Measurements from ENCODE around the gene PRKD2. TPM values are rescaled to one million over a fixed set of nuclear protein-coding genes. Genes with fewer than 3 reads are reported as not detected.

PRKD2 gene
- total RNA-seq, 2 donors from 2014 or later: 112 to 122 TPM

DNA sequence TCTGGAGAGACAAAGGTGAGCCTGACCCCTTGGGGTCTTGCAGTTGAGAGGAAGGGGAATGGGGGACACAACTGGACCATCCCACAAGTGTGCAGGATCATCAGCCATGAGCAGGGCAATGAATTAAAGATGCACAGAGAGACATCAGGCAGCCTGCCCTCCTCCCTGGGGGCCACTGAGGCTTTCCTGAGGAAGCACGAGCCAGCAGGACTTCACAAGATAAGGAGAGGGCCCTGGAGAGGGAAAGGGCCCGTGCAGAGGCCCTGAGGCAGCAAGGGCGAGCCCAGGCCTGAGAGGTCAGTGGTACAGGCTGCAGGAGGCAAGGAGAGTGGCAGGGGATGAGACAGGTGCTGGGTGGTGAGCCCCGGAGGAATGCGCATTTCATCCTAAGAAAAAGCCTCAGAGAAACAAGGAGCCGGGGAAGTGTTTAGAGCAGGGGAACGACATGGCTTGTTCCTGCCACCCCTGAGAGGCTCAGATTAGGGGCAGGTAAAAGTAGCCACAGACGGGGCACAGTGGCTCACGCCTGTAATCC lies 9.0 kb upstream of the PRKD2 start:
- peak overlapping the region; percentile 41 for H3K27ac Mint-ChIP-seq

DNA sequence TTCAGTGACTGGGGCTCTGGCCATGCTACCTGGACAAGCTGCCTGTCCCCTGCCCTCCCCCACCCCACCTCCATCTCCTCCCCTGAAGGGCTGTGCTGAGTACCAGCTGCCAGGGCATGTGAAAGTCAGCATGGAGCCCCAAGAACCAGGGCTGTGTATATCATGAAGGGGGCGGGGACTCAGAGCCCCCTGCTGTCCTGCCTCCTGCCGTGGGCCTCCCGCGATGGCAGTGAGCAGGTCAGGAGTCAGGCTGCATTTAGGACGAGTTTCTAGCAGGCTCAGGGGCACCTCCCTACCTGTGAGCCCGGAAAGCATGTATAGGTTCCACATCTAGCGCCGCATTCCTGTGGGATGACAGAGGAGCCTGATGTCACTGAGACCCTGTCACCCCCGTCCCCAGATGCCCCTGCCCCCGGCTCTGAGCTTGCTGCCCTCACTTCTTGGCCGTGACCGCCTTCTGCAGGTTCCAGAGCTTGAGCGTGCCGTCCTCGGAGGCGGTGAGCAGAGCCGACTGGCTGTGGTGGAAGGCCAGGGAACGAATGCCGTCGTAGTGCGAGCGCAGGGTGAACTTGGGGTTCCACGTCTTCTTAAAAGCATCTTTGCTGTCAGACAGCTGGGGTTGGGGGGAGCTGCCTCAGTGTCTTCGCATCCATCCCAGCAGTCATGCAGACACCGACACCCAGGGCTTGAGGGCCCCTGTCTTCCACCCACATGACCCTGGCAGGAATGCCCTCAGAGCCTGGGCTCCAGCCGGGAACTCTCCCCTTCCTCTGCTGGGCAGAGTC lies 8.3 kb upstream of the PRKD2 start:
- no peaks in the 10 kb centered on the region for H3K9me3 ChIP-seq (ENCODE audit: control insufficient read depth, low read length, poor library complexity, severe bottlenecking)
- ATAC-seq (no peak), DNase-seq (no peak)
- H3K4me3 Mint-ChIP-seq: no peak overlapping the region
- peaks cover 24% of the 10 kb centered on the region for H3K4me1 Mint-ChIP-seq
- no peaks in the 10 kb centered on the region for H3K27me3 Mint-ChIP-seq
- H3K36me3 Mint-ChIP-seq (ENCODE audit: low read depth): peaks cover 2% of the 10 kb centered on the region
- no peak overlapping the region for H3K27ac Mint-ChIP-seq

More for the DNA sequence above, 9.0 kb upstream of the PRKD2 start:
- peaks cover 2% of the 10 kb centered on the region for H3K36me3 Mint-ChIP-seq (ENCODE audit: low read depth)
- ATAC-seq (no peak), DNase-seq (no peak)
- no peak overlapping the region for H3K4me3 Mint-ChIP-seq
- H3K4me1 Mint-ChIP-seq: peaks cover 22% of the 10 kb centered on the region
- no peaks in the 10 kb centered on the region for H3K27me3 Mint-ChIP-seq
- H3K9me3 ChIP-seq (ENCODE audit: control insufficient read depth, low read length, poor library complexity, severe bottlenecking): no peaks in the 10 kb centered on the region

DNA sequence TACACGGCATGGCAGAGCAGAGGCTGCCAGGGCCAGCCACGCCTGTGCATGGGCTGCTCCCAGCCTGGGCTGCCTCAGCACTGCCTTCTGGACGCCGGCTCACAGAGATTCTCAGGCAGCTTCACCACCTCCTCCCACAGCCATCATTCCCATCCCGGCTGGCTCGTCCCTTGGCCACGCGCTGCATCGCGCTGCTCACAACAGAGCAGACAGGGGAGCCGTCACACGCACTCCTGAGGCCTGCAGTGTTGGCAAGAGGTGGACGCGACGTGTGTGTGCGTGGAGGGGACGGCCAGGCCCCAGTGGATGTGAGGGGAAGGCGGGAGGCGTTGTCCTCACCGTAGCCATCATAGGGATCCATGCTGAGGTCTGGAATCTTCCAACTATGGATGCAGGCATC lies 7.6 kb upstream of the PRKD2 start:
- no peak overlapping the region for H3K4me3 Mint-ChIP-seq
- no peak for DNase-seq

DNA sequence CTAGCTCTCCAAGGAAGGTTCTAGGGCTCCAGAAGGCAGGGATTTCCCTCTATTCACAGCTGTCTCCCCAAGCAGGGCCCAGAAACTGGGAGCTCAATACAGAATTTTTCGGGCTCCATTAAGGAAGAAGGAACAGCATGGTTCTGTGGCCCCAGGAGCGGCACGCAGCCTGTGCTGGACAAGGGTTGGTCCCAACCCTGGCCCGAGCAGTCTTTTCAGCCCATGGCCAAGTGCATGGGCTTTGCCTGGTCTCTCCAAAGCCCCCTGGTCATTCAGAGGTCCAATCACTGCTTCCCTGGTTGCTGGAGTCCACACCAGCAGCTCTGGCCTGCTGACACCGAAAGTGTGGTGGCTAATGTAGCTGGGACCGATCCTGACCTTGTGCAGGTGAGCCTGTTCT lies 6.6 kb upstream of the PRKD2 start:
- H3K4me1 Mint-ChIP-seq: peaks cover 30% of the 10 kb centered on the region
- peaks cover 2% of the 10 kb centered on the region for H3K36me3 Mint-ChIP-seq (ENCODE audit: low read depth)
- ATAC-seq (no peak), DNase-seq (no peak)
- H3K9me3 ChIP-seq (ENCODE audit: control insufficient read depth, low read length, poor library complexity, severe bottlenecking): no peaks in the 10 kb centered on the region
- H3K4me3 Mint-ChIP-seq: no peak overlapping the region
- no peaks in the 10 kb centered on the region for H3K27me3 Mint-ChIP-seq
- H3K27ac Mint-ChIP-seq: no peak overlapping the region

More for the DNA sequence above, 7.6 kb upstream of the PRKD2 start:
- no peak for ATAC-seq
- no peak overlapping the region for H3K27ac Mint-ChIP-seq
- H3K36me3 Mint-ChIP-seq (ENCODE audit: low read depth): peaks cover 2% of the 10 kb centered on the region
- no peaks in the 10 kb centered on the region for H3K27me3 Mint-ChIP-seq
- no peaks in the 10 kb centered on the region for H3K9me3 ChIP-seq (ENCODE audit: control insufficient read depth, low read length, poor library complexity, severe bottlenecking)
- peaks cover 29% of the 10 kb centered on the region for H3K4me1 Mint-ChIP-seq

DNA sequence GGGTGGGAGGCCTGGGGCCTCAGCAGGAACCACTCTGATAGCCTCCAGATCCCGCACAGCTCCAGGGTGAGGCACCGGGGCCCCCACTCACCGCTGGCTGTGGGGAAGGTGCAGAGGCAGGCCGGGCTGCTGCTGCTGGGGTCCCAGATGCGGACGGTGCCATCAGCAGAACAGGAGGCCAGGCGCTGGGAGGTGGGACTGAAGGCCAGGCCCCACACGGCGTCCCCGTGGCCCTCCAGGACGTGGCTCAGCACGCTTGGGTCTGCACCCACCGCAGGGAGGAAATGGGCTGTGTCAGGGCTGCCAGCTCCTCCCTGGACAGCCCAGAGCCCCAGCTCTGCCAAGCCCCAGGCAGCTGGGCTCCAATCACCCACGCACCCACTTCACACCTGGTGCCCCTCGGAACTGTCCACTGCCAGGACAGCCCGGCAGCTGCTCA lies 6.1 kb upstream of the PRKD2 start:
- ATAC-seq (no peak), DNase-seq (no peak)
- Mint-ChIP-seq H3K36me3 (ENCODE audit: low read depth) (peaks cover 2% of the 10 kb centered on the region), H3K27ac (no peak overlapping the region), H3K4me1 (peaks cover 35% of the 10 kb centered on the region), H3K4me3 (no peak overlapping the region), H3K27me3 (no peaks in the 10 kb centered on the region)
- no peaks in the 10 kb centered on the region for H3K9me3 ChIP-seq (ENCODE audit: control insufficient read depth, low read length, poor library complexity, severe bottlenecking)

DNA sequence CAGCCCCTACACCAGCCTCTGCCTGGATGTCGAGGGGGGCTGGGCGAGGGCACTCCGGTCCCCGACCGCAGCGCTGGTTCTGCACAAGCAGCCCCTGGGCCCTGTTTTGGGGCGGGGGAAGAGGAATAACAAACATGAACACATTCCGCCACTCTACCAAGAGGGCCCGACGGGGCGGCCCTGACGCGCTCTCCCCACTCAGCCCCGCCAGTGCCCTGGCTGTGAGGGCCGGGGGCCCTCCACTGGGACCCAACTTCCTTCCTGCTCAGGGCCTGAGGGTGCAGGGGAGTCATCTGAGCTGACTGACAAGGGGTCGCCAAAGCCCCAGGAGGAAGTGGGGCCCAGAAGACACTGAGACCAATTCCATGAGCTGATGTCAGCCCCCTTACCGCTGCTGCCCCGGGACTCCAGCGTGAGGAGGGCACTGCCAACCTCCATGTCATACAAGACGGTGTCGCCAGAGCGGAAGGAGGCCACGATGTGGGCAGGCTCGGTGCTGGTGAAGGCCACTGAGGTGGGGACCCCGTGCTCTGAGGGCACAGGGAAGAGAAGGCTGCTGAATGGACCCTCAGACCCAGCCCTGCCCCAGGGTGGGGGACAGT lies 5.6 kb upstream of the PRKD2 start:
- no peak for DNase-seq
- H3K4me3 Mint-ChIP-seq: no peak overlapping the region
- H3K9me3 ChIP-seq (ENCODE audit: control insufficient read depth, low read length, poor library complexity, severe bottlenecking): no peaks in the 10 kb centered on the region
- peaks cover 38% of the 10 kb centered on the region for H3K4me1 Mint-ChIP-seq
- H3K27ac Mint-ChIP-seq: no peak overlapping the region
- H3K36me3 Mint-ChIP-seq (ENCODE audit: low read depth): peaks cover 2% of the 10 kb centered on the region
- ATAC-seq: no peak
- no peaks in the 10 kb centered on the region for H3K27me3 Mint-ChIP-seq

DNA sequence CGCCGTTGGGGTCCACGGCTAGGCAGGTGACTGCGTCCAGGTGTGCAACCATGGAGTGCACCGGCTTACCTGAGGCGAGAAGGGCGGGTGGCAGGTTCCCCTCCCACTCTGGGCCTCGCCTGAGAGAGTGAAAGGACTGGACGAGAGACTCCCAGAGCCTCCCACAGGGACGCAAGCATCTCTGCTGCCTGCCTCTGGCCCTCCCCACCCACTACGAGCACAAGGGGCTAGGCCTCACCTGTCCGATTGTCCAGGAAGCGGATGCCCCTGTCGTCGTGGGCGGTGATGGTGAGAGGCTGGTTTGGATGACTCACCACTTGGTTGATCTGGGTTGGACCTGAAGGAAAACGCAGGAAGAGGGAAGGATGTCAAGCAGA lies 5.1 kb upstream of the PRKD2 start:
- Mint-ChIP-seq H3K4me3 (peak overlapping the region; percentile 3), H3K27me3 (no peaks in the 10 kb centered on the region), H3K4me1 (peaks cover 36% of the 10 kb centered on the region), H3K36me3 (ENCODE audit: low read depth) (peaks cover 2% of the 10 kb centered on the region), H3K27ac (no peak overlapping the region)
- ATAC-seq (no peak), DNase-seq (no peak)
- no peaks in the 10 kb centered on the region for H3K9me3 ChIP-seq (ENCODE audit: control insufficient read depth, low read length, poor library complexity, severe bottlenecking)

DNA sequence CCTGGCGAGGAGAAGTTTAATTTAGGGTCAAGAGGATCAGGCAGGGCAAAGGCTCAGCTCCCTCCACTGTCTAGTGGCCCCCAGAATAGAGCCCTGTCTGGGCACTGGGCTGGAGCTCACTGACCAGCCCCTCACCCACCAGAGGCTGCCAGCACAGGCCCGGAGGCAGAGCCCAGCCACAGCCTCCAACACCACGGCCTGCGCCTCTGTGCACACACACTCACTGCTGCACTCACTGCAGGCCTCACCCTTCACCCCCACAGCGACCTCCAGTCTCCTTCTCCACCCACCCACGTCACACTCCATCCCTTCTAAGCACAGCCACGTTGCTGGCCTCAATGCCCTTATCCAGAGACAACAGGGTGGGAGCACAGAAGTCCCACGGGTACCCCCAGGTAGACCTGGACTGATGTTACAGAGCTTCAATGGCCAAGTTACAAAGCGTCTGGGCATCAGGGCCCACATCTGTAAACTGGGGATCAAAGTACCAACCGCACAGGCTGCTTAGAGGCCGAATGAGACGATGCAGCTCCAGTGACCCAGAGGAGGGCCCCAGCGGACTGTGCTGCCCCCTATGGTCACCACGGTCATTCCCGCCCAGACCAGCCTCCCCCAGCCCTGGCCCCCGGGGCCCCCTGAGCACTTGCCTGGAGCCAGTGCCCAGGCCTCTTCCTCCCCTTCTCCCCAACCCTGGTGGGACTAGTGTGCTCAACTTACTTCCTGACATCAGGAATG lies 4.5 kb upstream of the PRKD2 start:
- Mint-ChIP-seq H3K4me3 (peak overlapping the region; percentile 3), H3K27me3 (no peaks in the 10 kb centered on the region), H3K4me1 (peaks cover 37% of the 10 kb centered on the region), H3K27ac (no peak overlapping the region), H3K36me3 (ENCODE audit: low read depth) (peaks cover 2% of the 10 kb centered on the region)
- ATAC-seq (no peak), DNase-seq (no peak)
- no peaks in the 10 kb centered on the region for H3K9me3 ChIP-seq (ENCODE audit: control insufficient read depth, low read length, poor library complexity, severe bottlenecking)

DNA sequence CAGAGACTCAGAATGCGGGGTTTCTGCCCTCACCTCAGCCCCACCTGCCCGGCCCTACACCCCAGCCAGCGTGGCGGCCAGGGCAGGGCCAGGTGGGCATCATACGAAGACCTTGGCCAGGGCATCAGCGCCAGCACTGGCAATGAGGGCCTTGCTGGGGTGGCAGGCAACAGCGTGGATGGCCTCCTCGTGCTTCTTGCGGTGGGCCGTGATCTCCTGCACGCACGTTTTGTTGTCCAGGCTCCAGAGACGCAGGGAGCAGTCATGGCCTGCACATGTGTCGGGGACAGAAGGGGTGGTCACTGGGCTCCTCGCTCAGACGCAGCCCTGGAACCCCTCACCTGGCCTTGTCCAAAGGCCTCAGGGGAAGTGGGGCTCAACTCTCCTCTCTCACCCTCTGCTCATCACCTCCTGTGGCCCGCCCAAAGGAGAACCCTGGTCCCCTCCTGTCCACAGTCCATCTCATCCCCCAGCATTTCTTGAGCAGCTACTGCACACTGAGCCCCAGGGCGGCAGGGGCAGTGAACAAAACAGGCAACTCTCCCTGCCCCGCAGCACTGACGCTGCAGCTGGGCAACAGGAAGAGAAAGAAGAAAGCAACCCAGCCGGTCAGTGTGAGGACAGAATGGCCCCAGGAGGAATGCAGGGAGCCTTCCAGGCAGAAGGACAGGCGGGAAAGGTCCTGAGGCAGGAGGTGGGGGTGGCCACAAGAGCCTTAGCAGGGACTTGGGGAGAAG lies 3.8 kb upstream of the PRKD2 start:
- ATAC-seq (no peak), DNase-seq (no peak)
- H3K4me3 Mint-ChIP-seq: peak overlapping the region; percentile 36
- no peaks in the 10 kb centered on the region for H3K27me3 Mint-ChIP-seq
- peaks cover 2% of the 10 kb centered on the region for H3K36me3 Mint-ChIP-seq (ENCODE audit: low read depth)
- H3K9me3 ChIP-seq (ENCODE audit: control insufficient read depth, low read length, poor library complexity, severe bottlenecking): no peaks in the 10 kb centered on the region
- H3K27ac Mint-ChIP-seq: no peak overlapping the region
- H3K4me1 Mint-ChIP-seq: peaks cover 43% of the 10 kb centered on the region

DNA sequence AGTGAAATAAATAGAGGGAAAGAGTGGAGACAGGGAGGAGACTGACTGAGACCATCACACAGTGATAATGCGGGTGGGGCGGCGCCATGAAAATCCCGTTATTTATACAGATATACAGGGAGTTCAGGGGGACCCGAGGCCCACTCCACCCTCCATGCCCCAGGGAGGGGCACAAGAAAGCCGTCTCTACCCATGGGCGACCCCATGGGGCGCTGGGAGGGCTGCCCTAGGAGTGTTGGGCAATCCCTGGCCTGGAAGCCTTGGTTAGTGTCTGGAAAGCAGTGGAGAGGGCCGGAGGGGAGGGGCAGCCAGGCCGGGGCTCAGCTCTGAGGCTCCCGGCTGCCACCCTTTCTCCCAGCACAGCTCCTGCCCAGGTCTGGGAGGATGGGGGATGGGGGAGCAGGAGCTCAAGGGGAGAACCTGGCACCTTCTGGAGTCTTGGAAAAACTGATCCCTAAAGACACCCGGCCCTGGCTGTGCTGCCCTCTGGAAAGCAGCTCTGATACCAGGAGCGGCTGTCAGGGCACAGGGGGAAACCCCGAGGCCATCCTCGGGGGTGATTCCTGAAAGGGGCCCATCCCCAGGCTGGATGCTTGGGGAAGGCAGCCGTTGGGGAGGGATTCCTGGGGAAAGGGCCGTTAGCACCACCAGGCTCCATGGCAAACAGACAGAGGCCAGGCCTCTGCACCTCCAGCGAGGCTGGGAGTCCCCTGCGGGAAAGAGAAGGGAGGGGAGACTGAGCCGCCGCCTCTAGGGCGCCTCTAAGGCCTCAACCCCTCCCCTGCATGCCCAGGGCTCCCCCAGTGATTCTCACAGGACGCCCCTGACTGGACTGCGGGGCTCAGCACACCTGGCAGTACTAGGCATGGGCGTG lies 3.0 kb upstream of the PRKD2 start:
- Mint-ChIP-seq H3K27me3 (no peaks in the 10 kb centered on the region), H3K4me1 (peaks cover 49% of the 10 kb centered on the region), H3K4me3 (peak overlapping the region; percentile 78), H3K27ac (peak overlapping the region; percentile 94), H3K36me3 (ENCODE audit: low read depth) (peaks cover 2% of the 10 kb centered on the region)
- H3K9me3 ChIP-seq (ENCODE audit: control insufficient read depth, low read length, poor library complexity, severe bottlenecking): no peaks in the 10 kb centered on the region
- no peak for DNase-seq
- no peak for ATAC-seq

DNA sequence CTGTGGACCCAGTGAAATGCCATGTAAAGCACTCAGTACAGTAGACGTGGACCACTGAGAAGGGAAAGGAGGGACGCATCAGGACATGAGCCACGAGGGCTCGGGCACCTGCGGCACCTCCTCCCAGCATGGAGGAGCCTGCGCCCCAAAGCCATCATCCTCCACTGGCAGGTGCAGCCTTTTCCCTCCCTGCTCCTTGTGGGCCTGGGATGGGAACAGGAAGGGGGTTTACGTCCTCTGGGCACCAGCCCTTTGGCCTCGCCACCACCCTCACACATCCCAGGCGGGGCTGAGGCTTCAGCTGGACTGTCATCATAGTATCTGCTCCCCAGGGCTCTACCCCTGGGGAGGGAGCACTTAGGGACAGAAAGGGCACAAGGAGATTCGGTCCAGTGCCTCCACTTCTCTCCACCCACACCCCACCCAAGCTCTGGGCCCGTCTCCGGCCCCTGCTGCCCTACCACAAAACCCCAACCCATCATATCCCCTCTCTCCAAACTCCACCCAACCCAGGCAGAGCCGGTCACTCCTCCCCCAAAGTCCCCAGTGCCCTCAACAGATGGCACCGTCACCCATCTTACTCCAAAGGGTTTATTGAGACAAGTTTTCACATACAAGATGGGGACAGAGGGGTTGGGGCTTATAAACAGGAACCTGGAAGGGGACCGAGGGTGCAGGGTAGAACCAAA lies 2.2 kb upstream of the PRKD2 start:
- DNase-seq (no peak), ATAC-seq (no peak)
- peak overlapping the region; percentile 97 for H3K4me3 Mint-ChIP-seq
- peak overlapping the region; percentile 94 for H3K27ac Mint-ChIP-seq
- H3K9me3 ChIP-seq (ENCODE audit: control insufficient read depth, low read length, poor library complexity, severe bottlenecking): no peaks in the 10 kb centered on the region
- no peaks in the 10 kb centered on the region for H3K27me3 Mint-ChIP-seq
- H3K36me3 Mint-ChIP-seq (ENCODE audit: low read depth): peaks cover 2% of the 10 kb centered on the region
- peaks cover 48% of the 10 kb centered on the region for H3K4me1 Mint-ChIP-seq

All from T-helper 17 cell (primary cell).